LNCaP clone FGC (cell line): ENCODE measurements around the gene CYP26B1.

ENCODE experiments used
- DNase-seq: peaks from one replicate; pipeline ENCODE4 v3.0.0-alpha.2; 2011; ENCODE audit warnings: low read depth
- H3K4me3 ChIP-seq: 2 replicates; pipeline ENCODE4 v1.5.1; 2011; ENCODE audit warnings: mild to moderate bottlenecking, low read depth, low read length, control low read depth
- CTCF ChIP-seq: IDR thresholded peaks from 2 replicates; pipeline ENCODE4 v1.5.1; 2012; ENCODE audit warnings: mild to moderate bottlenecking; ENCODE audit not compliant: control insufficient read depth, insufficient read depth; ENCODE audit errors: extremely low read depth

The CYP26B1 gene

GRCh38 chr2:72129681-72130340 lies 17.9 kb downstream of the CYP26B1 start:
- no peak for DNase-seq
- no peak for TF ChIP-seq CTCF

GRCh38 chr2:72128843-72129227 lies 18.8 kb downstream of the CYP26B1 start:
- TF ChIP-seq CTCF: no peak
- no peak overlapping the region for H3K4me3 ChIP-seq
- no peak for DNase-seq

More at GRCh38 chr2:72129681-72130340, 17.9 kb downstream of the CYP26B1 start:
- H3K4me3 ChIP-seq: no peak overlapping the region

- H3K4me3 ChIP-seq: no peak overlapping the region
- no peak for DNase-seq
- no peak for TF ChIP-seq CTCF
These were observed 19.4 kb downstream of the CYP26B1 start for GRCh38 chr2:72128059-72128842.

- TF ChIP-seq CTCF: no peak
- DNase-seq: no peak
- no peak overlapping the region for H3K4me3 ChIP-seq
These were observed 20.1 kb downstream of the CYP26B1 start for GRCh38 chr2:72127401-72128058.

GRCh38 chr2:72126186-72127100 lies 21.2 kb downstream of the CYP26B1 start:
- no peak overlapping the region for H3K4me3 ChIP-seq
- TF ChIP-seq CTCF: no peak
- DNase-seq: no peak

GRCh38 chr2:72124376-72124775 lies 23.3 kb downstream of the CYP26B1 start:
- no peak for DNase-seq
- no peak overlapping the region for H3K4me3 ChIP-seq
- no peak for TF ChIP-seq CTCF
